Measurements from ENCODE around the gene PITPNC1. TPM values are rescaled to one million over a fixed set of nuclear protein-coding genes. Genes with fewer than 3 reads are reported as not detected.

Gene PITPNC1
- total RNA-seq, 1 donor from 2014 or later: 19.3 TPM

- intact Hi-C loops (cut with micrococcal nuclease): no loop called here
- Mint-ChIP-seq H3K36me3 (ENCODE audit: low read depth) (no peaks in the 10 kb centered on the region), H3K9me3 (no peaks in the 10 kb centered on the region), H3K27ac (no peak overlapping the region), H3K4me1 (peaks cover 11% of the 10 kb centered on the region), H3K4me3 (no peak overlapping the region), H3K27me3 (no peaks in the 10 kb centered on the region)
- DNase-seq (no peak), ATAC-seq (ENCODE audit: low read depth) (no peak)
- no peak for TF ChIP-seq CTCF (IDR thresholded peaks at IDR 0.05)
- CTCF ChIA-PET: no interaction called here
- POLR2A ChIA-PET: no interaction called here
These were observed 61.6 kb downstream of the PITPNC1 start for GRCh38 chr17:67438667-67439066.

DNA sequence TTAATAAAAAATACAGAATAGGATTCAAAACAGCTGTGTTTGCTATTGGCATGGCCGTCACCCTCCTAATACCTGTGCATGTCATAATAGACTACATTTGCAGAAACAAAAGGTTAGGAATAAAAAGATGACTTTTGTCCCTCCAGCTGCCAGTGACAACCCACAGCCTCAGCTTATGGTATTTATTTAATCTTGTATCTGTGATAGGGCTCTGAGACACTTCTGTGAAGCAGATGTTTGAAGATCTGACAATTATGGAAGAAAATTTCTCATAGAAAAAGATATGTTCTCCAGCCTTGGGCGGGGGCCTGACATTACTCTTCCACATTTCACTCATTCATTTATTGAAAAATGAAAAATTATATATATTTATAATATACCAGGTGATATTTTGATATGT lies 62.2 kb downstream of the PITPNC1 start:
- ChIA-PET POLR2A (no interaction called here), CTCF (no interaction called here)
- H3K27ac Mint-ChIP-seq: no peak overlapping the region
- H3K36me3 Mint-ChIP-seq (ENCODE audit: low read depth): no peaks in the 10 kb centered on the region
- H3K4me1 Mint-ChIP-seq: peaks cover 10% of the 10 kb centered on the region
- no peaks in the 10 kb centered on the region for H3K9me3 Mint-ChIP-seq
- no peak for ATAC-seq (ENCODE audit: low read depth)
- intact Hi-C loops (cut with micrococcal nuclease): no loop called here
- no peaks in the 10 kb centered on the region for H3K27me3 Mint-ChIP-seq
- H3K4me3 Mint-ChIP-seq: no peak overlapping the region
- TF ChIP-seq CTCF (IDR thresholded peaks at IDR 0.05): no peak
- no peak for DNase-seq

- Mint-ChIP-seq H3K36me3 (ENCODE audit: low read depth) (no peaks in the 10 kb centered on the region), H3K4me1 (peaks cover 10% of the 10 kb centered on the region), H3K27me3 (no peaks in the 10 kb centered on the region), H3K4me3 (no peak overlapping the region), H3K9me3 (no peaks in the 10 kb centered on the region), H3K27ac (no peak overlapping the region)
- DNase-seq: no peak
- no peak for TF ChIP-seq CTCF (IDR thresholded peaks at IDR 0.05)
- POLR2A ChIA-PET: interaction anchor here (1.3 kb wide), 1 partner anchor 31 kb away, joined by 5 read pairs; no protein-coding TSS in a partner anchor
- intact Hi-C loops (cut with micrococcal nuclease): no loop called here
- CTCF ChIA-PET: interaction anchor here (1.3 kb wide), 1 partner anchor 65 kb away, joined by 3 read pairs; no protein-coding TSS in a partner anchor
- no peak for ATAC-seq (ENCODE audit: low read depth)
These were observed 63.4 kb downstream of the PITPNC1 start for GRCh38 chr17:67440277-67441051.

- TF ChIP-seq CTCF (IDR thresholded peaks at IDR 0.05): no peak
- H3K36me3 Mint-ChIP-seq (ENCODE audit: low read depth): no peaks in the 10 kb centered on the region
- H3K27ac Mint-ChIP-seq: no peak overlapping the region
- ChIA-PET POLR2A (interaction anchor here (1.3 kb wide), 1 partner anchor 31 kb away, joined by 5 read pairs; no protein-coding TSS in a partner anchor), CTCF (interaction anchor here (1.3 kb wide), 1 partner anchor 66 kb away, joined by 3 read pairs; no protein-coding TSS in a partner anchor)
- H3K4me3 Mint-ChIP-seq: peak overlapping the region; percentile 8
- DNase-seq: no peak
- no peaks in the 10 kb centered on the region for H3K9me3 Mint-ChIP-seq
- H3K4me1 Mint-ChIP-seq: peaks cover 10% of the 10 kb centered on the region
- intact Hi-C loops (cut with micrococcal nuclease): no loop called here
- no peaks in the 10 kb centered on the region for H3K27me3 Mint-ChIP-seq
- ATAC-seq (ENCODE audit: low read depth): peak; percentile 65
These were observed 64.2 kb downstream of the PITPNC1 start for GRCh38 chr17:67441052-67441895.

GRCh38 chr17:67441896-67442219 lies 64.8 kb downstream of the PITPNC1 start:
- no peak overlapping the region for H3K27ac Mint-ChIP-seq
- H3K27me3 Mint-ChIP-seq: no peaks in the 10 kb centered on the region
- ChIA-PET CTCF (no interaction called here), POLR2A (interaction anchor here (1.3 kb wide), 1 partner anchor 30 kb away, joined by 5 read pairs; no protein-coding TSS in a partner anchor)
- TF ChIP-seq CTCF (IDR thresholded peaks at IDR 0.05): no peak
- DNase-seq (no peak), ATAC-seq (ENCODE audit: low read depth) (no peak)
- no peaks in the 10 kb centered on the region for H3K9me3 Mint-ChIP-seq
- H3K4me3 Mint-ChIP-seq: no peak overlapping the region
- no peaks in the 10 kb centered on the region for H3K36me3 Mint-ChIP-seq (ENCODE audit: low read depth)
- peaks cover 10% of the 10 kb centered on the region for H3K4me1 Mint-ChIP-seq
- intact Hi-C loops (cut with micrococcal nuclease): no loop called here
